OCI-LY7 (cell line): ENCODE results near the gene SPATS2L. TPM values are rescaled to one million over a fixed set of nuclear protein-coding genes. Genes with fewer than 3 reads are reported as not detected.

Source experiments
- BruUV-seq: library from RNA; stranded (reverse); fragments of 400-500 nt; replicated peaks from 2 replicates; lab custom pipeline; 2021; lab: Mats Ljungman, UMichigan
- CTCF ChIA-PET: fragments of 300-600 bp; sonication (Branson Sonifier 250); formaldehyde crosslinking; loops from one replicate; lab custom pipeline; 2022; ENCODE audit warnings: antibody characterized with exemption; ENCODE audit not compliant: unreplicated experiment; lab: Charles Lee
- POLR2A ChIA-PET: fragments of 300-600 bp; sonication (Branson Sonifier 250); formaldehyde crosslinking; loops from one replicate; lab custom pipeline; 2022; ENCODE audit warnings: antibody characterized with exemption; lab: Charles Lee
- DNase-seq: peaks from one replicate; pipeline ENCODE4 v3.0.0-alpha.2; 2015; ENCODE audit warnings: low spot score
- H2AFZ ChIP-seq: fragments of 200-600 bp; sonication (generic), shearing (Covaris generic); 2 replicates; pipeline ENCODE4 v1.6.1; 2014; ENCODE audit warnings: mild to moderate bottlenecking, antibody characterized with exemption, low read length, moderate library complexity
- H3K27ac ChIP-seq: fragments of 200-600 bp; sonication (generic); 2 replicates; pipeline ENCODE4 v1.5.1; 2014; ENCODE audit warnings: mixed run types, low read depth, mild to moderate bottlenecking, moderate library complexity, low read length, inconsistent platforms; ENCODE audit not compliant: poor library complexity, severe bottlenecking
- H3K36me3 ChIP-seq: fragments of 200-600 bp; sonication (generic); 2 replicates; pipeline ENCODE4 v1.6.1; 2014; ENCODE audit warnings: mild to moderate bottlenecking, antibody characterized with exemption, low read length, moderate library complexity, mixed read lengths; ENCODE audit not compliant: insufficient read depth
- H3K4me1 ChIP-seq: fragments of 200-600 bp; sonication (generic); 2 replicates; pipeline ENCODE4 v1.5.1; 2014; ENCODE audit warnings: mild to moderate bottlenecking, low read length; ENCODE audit not compliant: insufficient read depth, poor library complexity, severe bottlenecking
- H3K4me2 ChIP-seq: fragments of 200-600 bp; sonication (generic); 2 replicates; pipeline ENCODE4 v1.6.1; 2014; ENCODE audit warnings: mild to moderate bottlenecking, low read length
- H3K4me3 ChIP-seq: fragments of 200-600 bp; sonication (generic); 2 replicates; pipeline ENCODE4 v1.5.1; 2014; ENCODE audit warnings: mild to moderate bottlenecking, low read depth, low read length; ENCODE audit not compliant: poor library complexity, severe bottlenecking
- H3K79me2 ChIP-seq: fragments of 200-600 bp; sonication (generic); 2 replicates; pipeline ENCODE4 v1.6.1; 2016; ENCODE audit warnings: low read depth, mild to moderate bottlenecking, low read length, moderate library complexity, mixed read lengths; ENCODE audit not compliant: insufficient read depth
- H3K9me2 ChIP-seq: fragments of 200-600 bp; sonication (generic); 2 replicates; pipeline ENCODE4 v1.6.1; 2016; ENCODE audit warnings: mild to moderate bottlenecking, low read length, mixed read lengths; ENCODE audit not compliant: insufficient read depth
- H3K9me3 ChIP-seq: fragments of 200-600 bp; sonication (generic); 2 replicates; pipeline ENCODE4 v1.6.1; 2014; ENCODE audit warnings: mild to moderate bottlenecking, mixed run types, low read length, mixed read lengths
- H4K20me1 ChIP-seq: fragments of 200-600 bp; sonication (generic); 2 replicates; pipeline ENCODE4 v1.6.1; 2014; ENCODE audit warnings: mild to moderate bottlenecking, antibody characterized with exemption, low read length, moderate library complexity, mixed read lengths; ENCODE audit not compliant: insufficient read depth
- EZH2phosphoT487 ChIP-seq: fragments of 200-600 bp; sonication (generic); IDR thresholded peaks from 2 replicates; pipeline ENCODE4 v1.6.1; 2018; ENCODE audit warnings: low read depth, borderline replicate concordance, mild to moderate bottlenecking, mixed run types, antibody characterized with exemption, low read length, moderate library complexity, mixed read lengths
- intact Hi-C: fragments of 100-400 bp; cut with micrococcal nuclease; formaldehyde crosslinking; loops from one replicate; pipeline ENCODE4 v1.10.0; 2022; ENCODE audit not compliant: unreplicated experiment
- total RNA-seq, 2 experiments: library from RNA; depleted of rRNA in 1 of 2; stranded (reverse); fragments of >200 nt in 1 of 2; shearing (Covaris generic) in 1 of 2; gene quantifications; 2 replicates each; pipeline ENCODE4 v1.2.3, GENCODE V29; 2014 to 2022
- TF ChIP-seq, protein P1 (sequence below): fragments of 200-600 bp; sonication (generic); conservative IDR thresholded peaks from 2 replicates; pipeline ENCODE4 v1.5.1; 2014; ENCODE audit warnings: mild to moderate bottlenecking, antibody characterized with exemption, low read length, moderate library complexity, mixed read lengths

The SPATS2L gene
- total RNA-seq, 2 experiments from 2014 or later: 3.1 to 5.2 TPM

GRCh38 chr2:200307724-200308545 lies 1.4 kb downstream of the SPATS2L start:
- BruUV-seq: no TSS peak
- TF ChIP-seq EZH2phosphoT487: no peak; the same call in 1 of the 2 replicates
- CTCF ChIA-PET: no interaction called here
- H3K9me3 ChIP-seq: no peaks in the 10 kb centered on the region
- H4K20me1 ChIP-seq: no peaks in the 10 kb centered on the region
- no peak overlapping the region for H3K27ac ChIP-seq
- H3K4me1 ChIP-seq: peaks cover 5% of the 10 kb centered on the region
- H3K4me2 ChIP-seq: peak overlapping the region; percentile 33
- H3K36me3 ChIP-seq: no peaks in the 10 kb centered on the region
- H2AFZ ChIP-seq: peak overlapping the region; percentile 28; the same call in 1 of the 2 replicates
- POLR2A ChIA-PET: interaction anchor here (0.6 to 1.1 kb wide), 4 partner anchors 48 to 351 kb away, joined by 3 to 8 read pairs (median 4); no protein-coding TSS in a partner anchor
- intact Hi-C loops: loop anchor here (5.0 to 10.0 kb wide), 2 partner anchors 159 to 397 kb away; no protein-coding TSS in a partner anchor
- no peak for DNase-seq
- no peaks in the 10 kb centered on the region for H3K9me2 ChIP-seq
- H3K4me3 ChIP-seq: peak overlapping the region; percentile 70
- no peaks in the 10 kb centered on the region for H3K79me2 ChIP-seq

DNA sequence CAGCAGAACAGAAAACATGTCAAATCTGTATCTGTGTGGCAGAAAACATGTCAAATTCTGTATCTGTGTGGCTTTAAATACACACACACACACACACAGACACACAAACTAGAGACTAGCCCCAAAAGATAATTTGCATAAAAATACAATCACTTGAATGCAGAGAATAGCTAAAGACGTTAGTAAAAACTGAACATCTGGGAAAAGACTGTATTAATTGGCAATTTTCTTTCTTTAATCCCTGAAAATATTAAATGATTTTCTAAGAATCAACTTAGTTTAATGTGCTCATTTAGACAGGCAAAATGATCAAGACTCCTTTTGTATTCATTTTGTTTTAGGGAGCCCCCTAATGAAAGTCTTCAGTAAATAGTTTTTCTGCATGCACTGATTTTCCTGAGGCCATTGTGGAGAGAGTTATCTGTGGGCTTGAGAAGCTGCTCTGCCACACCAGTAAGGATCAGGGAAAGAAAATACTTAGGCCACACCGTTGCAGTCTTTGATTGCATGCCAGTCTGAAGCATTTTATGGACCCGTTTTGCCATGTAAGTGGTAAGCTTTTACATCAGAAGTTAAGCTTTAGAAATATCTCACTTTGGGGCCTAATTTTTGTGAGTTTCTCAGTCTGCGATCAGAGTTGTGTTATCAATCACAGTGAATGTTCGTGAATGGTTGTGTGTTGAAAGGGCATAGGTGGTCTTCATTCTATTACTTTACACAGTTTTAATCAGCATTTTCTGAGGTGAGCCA lies 2.2 kb downstream of the SPATS2L start:
- Histone ChIP-seq H3K9me3 (no peaks in the 10 kb centered on the region), H3K4me2 (peak overlapping the region; percentile 33), H3K9me2 (no peaks in the 10 kb centered on the region), H3K4me3 (peak overlapping the region; percentile 70), H3K36me3 (no peaks in the 10 kb centered on the region), H4K20me1 (no peaks in the 10 kb centered on the region), H2AFZ (0 out of 2 replicates have a peak overlapping the region, but pooled peaks have one; percentile 28), H3K79me2 (no peaks in the 10 kb centered on the region), H3K4me1 (peaks cover 5% of the 10 kb centered on the region), H3K27ac (no peak overlapping the region)
- TF ChIP-seq EZH2phosphoT487: no peak
- TF ChIP-seq, protein P1, sequence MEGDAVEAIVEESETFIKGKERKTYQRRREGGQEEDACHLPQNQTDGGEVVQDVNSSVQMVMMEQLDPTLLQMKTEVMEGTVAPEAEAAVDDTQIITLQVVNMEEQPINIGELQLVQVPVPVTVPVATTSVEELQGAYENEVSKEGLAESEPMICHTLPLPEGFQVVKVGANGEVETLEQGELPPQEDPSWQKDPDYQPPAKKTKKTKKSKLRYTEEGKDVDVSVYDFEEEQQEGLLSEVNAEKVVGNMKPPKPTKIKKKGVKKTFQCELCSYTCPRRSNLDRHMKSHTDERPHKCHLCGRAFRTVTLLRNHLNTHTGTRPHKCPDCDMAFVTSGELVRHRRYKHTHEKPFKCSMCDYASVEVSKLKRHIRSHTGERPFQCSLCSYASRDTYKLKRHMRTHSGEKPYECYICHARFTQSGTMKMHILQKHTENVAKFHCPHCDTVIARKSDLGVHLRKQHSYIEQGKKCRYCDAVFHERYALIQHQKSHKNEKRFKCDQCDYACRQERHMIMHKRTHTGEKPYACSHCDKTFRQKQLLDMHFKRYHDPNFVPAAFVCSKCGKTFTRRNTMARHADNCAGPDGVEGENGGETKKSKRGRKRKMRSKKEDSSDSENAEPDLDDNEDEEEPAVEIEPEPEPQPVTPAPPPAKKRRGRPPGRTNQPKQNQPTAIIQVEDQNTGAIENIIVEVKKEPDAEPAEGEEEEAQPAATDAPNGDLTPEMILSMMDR: peak; percentile 63
- intact Hi-C loops: loop anchor here (5.0 to 10.0 kb wide), 2 partner anchors 159 to 396 kb away; no protein-coding TSS in a partner anchor
- POLR2A ChIA-PET: interaction anchor here (0.6 to 1.1 kb wide), 3 partner anchors 49 to 165 kb away, joined by 3 read pairs; no protein-coding TSS in a partner anchor
- no TSS peak for BruUV-seq
- CTCF ChIA-PET: no interaction called here
- DNase-seq: peak; percentile 7
